VCaP (cell line): ENCODE data around the gene MND1.

Experiments used
- H3K27ac ChIP-seq: fragments of 450-650 bp; 2 replicates; pipeline ENCODE4 v1.5.1; 2017
- CTCF ChIP-seq: fragments of 450-650 bp; conservative IDR thresholded peaks from 2 replicates; pipeline ENCODE4 v1.5.1; 2017; ENCODE audit warnings: mild to moderate bottlenecking, moderate library complexity

Gene MND1

GRCh38 chr4:153383131-153383530 is 38.6 kb downstream of the MND1 start:
- H3K27ac ChIP-seq = no peak overlapping the region
- no peak for TF ChIP-seq CTCF

- H3K27ac ChIP-seq = no peak overlapping the region
These were observed 39.7 kb downstream of the MND1 start for GRCh38 chr4:153384160-153384559.

GRCh38 chr4:153385784-153386183 is 41.3 kb downstream of the MND1 start:
- no peak overlapping the region for H3K27ac ChIP-seq
- TF ChIP-seq CTCF = no peak

More at GRCh38 chr4:153384160-153384559, 39.7 kb downstream of the MND1 start:
- no peak for TF ChIP-seq CTCF

- no peak overlapping the region for H3K27ac ChIP-seq
- TF ChIP-seq CTCF = no peak
These were observed 43.5 kb downstream of the MND1 start for GRCh38 chr4:153387981-153388380.

GRCh38 chr4:153393397-153393796 is 48.9 kb downstream of the MND1 start:
- no peak overlapping the region; the same call in 1 of the 2 replicates for H3K27ac ChIP-seq
- TF ChIP-seq CTCF = no peak

- H3K27ac ChIP-seq = peak overlapping the region; percentile 66
- TF ChIP-seq CTCF = no peak
These were observed 50.5 kb downstream of the MND1 start for GRCh38 chr4:153394945-153395344.

GRCh38 chr4:153398713-153399112 is 54.2 kb downstream of the MND1 start:
- no peak overlapping the region for H3K27ac ChIP-seq
- TF ChIP-seq CTCF = no peak

- no peak for TF ChIP-seq CTCF
- no peak overlapping the region for H3K27ac ChIP-seq
These were observed 54.9 kb downstream of the MND1 start for GRCh38 chr4:153399358-153399757.
